Activated CD4-positive, alpha-beta T cell treated with anti-CD3 and anti-CD28 coated beads for 4 hours (primary cell): ENCODE measurements around the gene SLC8A2.
"Not testable (repeated sequence)": the region's sequence is repeated elsewhere in the genome, so short reads cannot be mapped to it uniquely, and the experiment has no call there.

Experiments
- DNase-seq, 2 donors: peaks; one replicate each; pipeline ENCODE4 v3.0.0-alpha.2; 2020

Gene SLC8A2

GRCh38 chr19:47427241-47428176, 44.2 kb downstream of the SLC8A2 start:
- peak; percentile 55 to 69 for DNase-seq

GRCh38 chr19:47423203-47423882, 48.4 kb downstream of the SLC8A2 start:
- no peak for DNase-seq

- no peak for DNase-seq
These were observed 49.1 kb downstream of the SLC8A2 start for GRCh38 chr19:47422417-47423163.

- no peak for DNase-seq
These were observed 49.8 kb downstream of the SLC8A2 start for GRCh38 chr19:47421844-47422395.

- DNase-seq: no peak
These were observed 50.4 kb downstream of the SLC8A2 start for GRCh38 chr19:47421244-47421786.

- DNase-seq: no peak
These were observed 51.9 kb downstream of the SLC8A2 start for GRCh38 chr19:47419789-47420188.

GRCh38 chr19:47419030-47419783, 52.5 kb downstream of the SLC8A2 start, which contains the start of gene MEIS3:
Gene MEIS3, minus strand, starts transcription at chr19:47419527. Its CDS starts 446 bp downstream, at chr19:47419081.
- DNase-seq: no peak

- no peak for DNase-seq
These were observed 53.0 kb downstream of the SLC8A2 start for GRCh38 chr19:47418692-47419029.

GRCh38 chr19:47417746-47418691, 53.7 kb downstream of the SLC8A2 start:
- DNase-seq: peak in 1 of 2 donors; percentile 24

GRCh38 chr19:47417107-47417745, 54.5 kb downstream of the SLC8A2 start:
- no peak for DNase-seq

GRCh38 chr19:47416643-47416985, 55.1 kb downstream of the SLC8A2 start:
- no peak for DNase-seq

- DNase-seq: no peak
These were observed 55.6 kb downstream of the SLC8A2 start for GRCh38 chr19:47415953-47416642.

GRCh38 chr19:47414469-47414868, 57.2 kb downstream of the SLC8A2 start:
- no peak for DNase-seq

- no peak for DNase-seq
These were observed 57.8 kb downstream of the SLC8A2 start for GRCh38 chr19:47413941-47414340.

GRCh38 chr19:47411696-47412095, 60.0 kb downstream of the SLC8A2 start:
- DNase-seq: not testable (repeated sequence)

GRCh38 chr19:47411101-47411500, 60.6 kb downstream of the SLC8A2 start:
- DNase-seq: no peak

GRCh38 chr19:47408156-47408938, 63.3 kb downstream of the SLC8A2 start:
- no peak for DNase-seq

GRCh38 chr19:47407417-47407774, 64.3 kb downstream of the SLC8A2 start:
- no peak for DNase-seq
